ENCODE data around the gene DMD.

DNA sequence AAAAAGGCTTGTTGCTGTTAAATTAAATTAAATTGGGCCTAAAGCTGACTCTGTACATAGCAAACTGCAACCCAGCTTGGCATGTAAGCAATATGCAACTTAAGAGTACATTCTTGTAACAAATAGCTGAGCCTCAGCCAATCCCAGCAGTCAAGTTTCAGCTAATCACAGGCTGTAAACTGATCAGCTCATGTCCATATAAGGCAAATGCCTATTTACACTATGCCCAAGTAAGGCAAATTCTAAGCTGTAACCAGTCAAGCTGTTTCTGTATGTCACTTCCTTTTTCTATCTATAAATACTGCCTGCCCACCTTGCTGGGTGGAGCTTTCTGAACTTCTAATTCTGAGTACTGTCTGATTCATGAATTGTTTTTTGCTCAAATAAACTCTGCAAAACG lies 1710.4 kb downstream of the DMD start:
- TF ChIP-seq, protein P1, sequence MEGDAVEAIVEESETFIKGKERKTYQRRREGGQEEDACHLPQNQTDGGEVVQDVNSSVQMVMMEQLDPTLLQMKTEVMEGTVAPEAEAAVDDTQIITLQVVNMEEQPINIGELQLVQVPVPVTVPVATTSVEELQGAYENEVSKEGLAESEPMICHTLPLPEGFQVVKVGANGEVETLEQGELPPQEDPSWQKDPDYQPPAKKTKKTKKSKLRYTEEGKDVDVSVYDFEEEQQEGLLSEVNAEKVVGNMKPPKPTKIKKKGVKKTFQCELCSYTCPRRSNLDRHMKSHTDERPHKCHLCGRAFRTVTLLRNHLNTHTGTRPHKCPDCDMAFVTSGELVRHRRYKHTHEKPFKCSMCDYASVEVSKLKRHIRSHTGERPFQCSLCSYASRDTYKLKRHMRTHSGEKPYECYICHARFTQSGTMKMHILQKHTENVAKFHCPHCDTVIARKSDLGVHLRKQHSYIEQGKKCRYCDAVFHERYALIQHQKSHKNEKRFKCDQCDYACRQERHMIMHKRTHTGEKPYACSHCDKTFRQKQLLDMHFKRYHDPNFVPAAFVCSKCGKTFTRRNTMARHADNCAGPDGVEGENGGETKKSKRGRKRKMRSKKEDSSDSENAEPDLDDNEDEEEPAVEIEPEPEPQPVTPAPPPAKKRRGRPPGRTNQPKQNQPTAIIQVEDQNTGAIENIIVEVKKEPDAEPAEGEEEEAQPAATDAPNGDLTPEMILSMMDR (IDR thresholded peaks at IDR 0.05; ENCODE audit: insufficient read depth, low read depth, low read length): no peak
- TF ChIP-seq EZH2 (IDR thresholded peaks at IDR 0.05; ENCODE audit: insufficient read depth, low read length): no peak

Measured in astrocyte (in vitro differentiated cells and primary cell).